ENCODE data around the gene ARID3C.

ARID3C gene

GRCh38 chr9:34591917-34592866, 36.7 kb downstream of the ARID3C start:
- DNase-seq, result no peak

- peak; percentile 58 for DNase-seq
Measured at GRCh38 chr9:34591248-34591916, 37.5 kb downstream of the ARID3C start.

- no peak for DNase-seq
Measured at GRCh38 chr9:34590381-34591247, 38.3 kb downstream of the ARID3C start.

GRCh38 chr9:34589636-34590380, 39.1 kb downstream of the ARID3C start, which contains the start of gene CNTFR:
Gene CNTFR, minus strand, starts transcription at chr9:34589724. Its CDS starts 20,743 bp downstream, at chr9:34568981.
- no peak for DNase-seq

- no peak for DNase-seq
Measured at GRCh38 chr9:34588671-34589635, 39.9 kb downstream of the ARID3C start.

GRCh38 chr9:34587271-34587670, 41.6 kb downstream of the ARID3C start:
- DNase-seq, result no peak

GRCh38 chr9:34585946-34586669, 42.8 kb downstream of the ARID3C start:
- no peak for DNase-seq

GRCh38 chr9:34584970-34585369, 43.9 kb downstream of the ARID3C start:
- DNase-seq, result no peak

GRCh38 chr9:34582787-34583186, 46.1 kb downstream of the ARID3C start:
- no peak for DNase-seq

- no peak for DNase-seq
Measured at GRCh38 chr9:34581318-34581717, 47.5 kb downstream of the ARID3C start.

GRCh38 chr9:34580358-34580757, 48.5 kb downstream of the ARID3C start:
- no peak for DNase-seq

- no peak for DNase-seq
Measured at GRCh38 chr9:34579808-34580163, 49.1 kb downstream of the ARID3C start.

GRCh38 chr9:34579104-34579807, 49.6 kb downstream of the ARID3C start:
- no peak for DNase-seq

GRCh38 chr9:34578241-34579103, 50.4 kb downstream of the ARID3C start:
- DNase-seq, result no peak

- DNase-seq, result no peak
Measured at GRCh38 chr9:34577400-34578240, 51.2 kb downstream of the ARID3C start.

- DNase-seq, result no peak
Measured at GRCh38 chr9:34576597-34577399, 52.1 kb downstream of the ARID3C start.

All from HCEC 1CT (cell line).